ENCODE measurements around the gene BCL3.

DNA sequence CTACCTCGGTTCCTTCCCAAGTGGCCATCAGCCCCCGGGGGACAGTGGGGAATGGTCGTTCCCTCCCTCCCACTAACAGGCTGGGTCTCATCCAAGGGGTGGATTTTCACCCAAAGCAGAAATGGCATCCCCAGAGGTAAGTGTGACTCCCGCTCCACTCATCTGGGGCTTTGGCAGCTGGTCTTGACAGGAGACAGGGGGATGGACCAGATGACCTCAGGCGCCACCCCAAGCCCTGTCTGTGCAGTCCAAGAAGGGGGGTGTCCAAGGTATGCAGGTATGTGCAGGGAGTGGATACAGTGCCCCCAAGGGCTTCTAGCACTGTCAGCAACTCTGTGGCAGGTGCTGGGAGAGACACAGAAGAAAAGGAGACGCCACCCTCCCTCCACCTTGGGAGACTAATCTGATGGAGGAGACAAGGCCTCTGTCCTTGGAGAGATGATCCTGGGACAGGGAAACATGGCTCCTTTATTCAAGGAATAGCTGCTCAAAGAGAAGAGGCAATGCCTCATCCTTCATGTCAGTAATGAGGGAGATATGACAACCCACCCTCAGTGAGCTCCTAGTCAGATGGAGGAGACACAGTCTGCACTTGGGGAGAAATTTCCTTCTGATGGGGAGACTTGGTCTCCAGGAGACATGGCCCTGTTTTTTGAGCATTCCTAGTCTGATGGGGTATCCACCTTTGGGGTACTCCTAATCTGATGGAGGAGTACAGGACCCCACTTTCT lies 41.8 kb upstream of the BCL3 start:
- TF ChIP-seq ZNF701 (tag by site-specific recombination; IDR thresholded peaks at IDR 0.05) (no peak), ZNF530 (tag by site-specific recombination; IDR thresholded peaks at IDR 0.05; ENCODE audit: low read depth) (no peak), SP2 (tag by site-specific recombination; IDR thresholded peaks at IDR 0.05) (no peak), ZNF768 (tag by site-specific recombination; IDR thresholded peaks at IDR 0.05) (no peak), ZBTB10 (tag by site-specific recombination; IDR thresholded peaks at IDR 0.05) (no peak), KLF9 (tag by site-specific recombination; IDR thresholded peaks at IDR 0.05; ENCODE audit: low read depth) (no peak), ZNF501 (tag by site-specific recombination; IDR thresholded peaks at IDR 0.05) (no peak), HOXA7 (CRISPR knock-in tag; IDR thresholded peaks at IDR 0.05; ENCODE audit: borderline replicate concordance) (no peak), ZNF366 (tag by site-specific recombination; conservative IDR thresholded peaks at IDR 0.05) (no peak), ZNF776 (tag by site-specific recombination; IDR thresholded peaks at IDR 0.05; ENCODE audit: borderline replicate concordance) (no peak), ZNF658 (tag by site-specific recombination; IDR thresholded peaks at IDR 0.05) (no peak)
- TF ChIP-seq, protein P1, sequence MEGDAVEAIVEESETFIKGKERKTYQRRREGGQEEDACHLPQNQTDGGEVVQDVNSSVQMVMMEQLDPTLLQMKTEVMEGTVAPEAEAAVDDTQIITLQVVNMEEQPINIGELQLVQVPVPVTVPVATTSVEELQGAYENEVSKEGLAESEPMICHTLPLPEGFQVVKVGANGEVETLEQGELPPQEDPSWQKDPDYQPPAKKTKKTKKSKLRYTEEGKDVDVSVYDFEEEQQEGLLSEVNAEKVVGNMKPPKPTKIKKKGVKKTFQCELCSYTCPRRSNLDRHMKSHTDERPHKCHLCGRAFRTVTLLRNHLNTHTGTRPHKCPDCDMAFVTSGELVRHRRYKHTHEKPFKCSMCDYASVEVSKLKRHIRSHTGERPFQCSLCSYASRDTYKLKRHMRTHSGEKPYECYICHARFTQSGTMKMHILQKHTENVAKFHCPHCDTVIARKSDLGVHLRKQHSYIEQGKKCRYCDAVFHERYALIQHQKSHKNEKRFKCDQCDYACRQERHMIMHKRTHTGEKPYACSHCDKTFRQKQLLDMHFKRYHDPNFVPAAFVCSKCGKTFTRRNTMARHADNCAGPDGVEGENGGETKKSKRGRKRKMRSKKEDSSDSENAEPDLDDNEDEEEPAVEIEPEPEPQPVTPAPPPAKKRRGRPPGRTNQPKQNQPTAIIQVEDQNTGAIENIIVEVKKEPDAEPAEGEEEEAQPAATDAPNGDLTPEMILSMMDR (tag by site-specific recombination; IDR thresholded peaks at IDR 0.05), result no peak
- TF ChIP-seq, protein P2, sequence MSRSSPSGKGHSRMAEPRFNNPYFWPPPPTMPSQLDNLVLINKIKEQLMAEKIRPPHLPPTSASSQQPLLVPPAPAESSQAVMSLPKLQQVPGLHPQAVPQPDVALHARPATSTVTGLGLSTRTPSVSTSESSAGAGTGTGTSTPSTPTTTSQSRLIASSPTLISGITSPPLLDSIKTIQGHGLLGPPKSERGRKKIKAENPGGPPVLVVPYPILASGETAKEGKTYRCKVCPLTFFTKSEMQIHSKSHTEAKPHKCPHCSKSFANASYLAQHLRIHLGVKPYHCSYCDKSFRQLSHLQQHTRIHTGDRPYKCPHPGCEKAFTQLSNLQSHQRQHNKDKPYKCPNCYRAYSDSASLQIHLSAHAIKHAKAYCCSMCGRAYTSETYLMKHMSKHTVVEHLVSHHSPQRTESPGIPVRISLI (tag by site-specific recombination; IDR thresholded peaks at IDR 0.05), result no peak
- TF ChIP-seq, protein P3, sequence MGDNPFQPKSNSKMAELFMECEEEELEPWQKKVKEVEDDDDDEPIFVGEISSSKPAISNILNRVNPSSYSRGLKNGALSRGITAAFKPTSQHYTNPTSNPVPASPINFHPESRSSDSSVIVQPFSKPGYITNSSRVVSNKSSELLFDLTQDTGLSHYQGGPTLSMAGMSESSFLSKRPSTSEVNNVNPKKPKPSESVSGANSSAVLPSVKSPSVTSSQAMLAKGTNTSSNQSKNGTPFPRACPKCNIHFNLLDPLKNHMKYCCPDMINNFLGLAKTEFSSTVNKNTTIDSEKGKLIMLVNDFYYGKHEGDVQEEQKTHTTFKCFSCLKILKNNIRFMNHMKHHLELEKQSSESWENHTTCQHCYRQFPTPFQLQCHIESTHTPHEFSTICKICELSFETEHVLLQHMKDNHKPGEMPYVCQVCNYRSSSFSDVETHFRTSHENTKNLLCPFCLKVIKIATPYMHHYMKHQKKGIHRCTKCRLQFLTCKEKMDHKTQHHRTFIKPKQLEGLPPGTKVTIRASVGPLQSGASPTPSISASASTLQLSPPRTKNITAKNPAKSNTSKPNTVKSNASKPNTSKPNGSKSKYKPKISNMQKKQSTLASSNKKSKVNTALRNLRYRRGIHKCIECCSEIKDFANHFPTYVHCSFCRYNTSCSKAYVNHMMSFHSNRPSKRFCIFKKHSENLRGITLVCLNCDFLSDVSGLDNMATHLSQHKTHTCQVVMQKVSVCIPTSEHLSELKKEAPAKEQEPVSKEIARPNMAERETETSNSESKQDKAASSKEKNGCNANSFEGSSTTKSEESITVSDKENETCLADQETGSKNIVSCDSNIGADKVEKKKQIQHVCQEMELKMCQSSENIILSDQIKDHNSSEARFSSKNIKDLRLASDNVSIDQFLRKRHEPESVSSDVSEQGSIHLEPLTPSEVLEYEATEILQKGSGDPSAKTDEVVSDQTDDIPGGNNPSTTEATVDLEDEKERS (tag by site-specific recombination; IDR thresholded peaks at IDR 0.05), result no peak
